Activated T-cell treated with anti-CD3 and anti-CD28 coated beads, Interleukin-2, amount 50 U/mL, for 24 hours (primary cell): ENCODE results near the gene WDR4.
"Not testable (repeated sequence)": the region's sequence is repeated elsewhere in the genome, so short reads cannot be mapped to it uniquely, and the experiment has no call there.

Source experiments
- DNase-seq: peaks from one replicate; pipeline ENCODE4 v3.0.0-alpha.2; 2020
- H3K27ac Mint-ChIP-seq: 2 replicates; pipeline ENCODE4 v1.8.0; 2020; ENCODE audit warnings: mild to moderate bottlenecking, mixed read lengths
- H3K27me3 Mint-ChIP-seq: 2 replicates; pipeline ENCODE4 v1.8.0; 2020; ENCODE audit warnings: mixed read lengths
- H3K36me3 Mint-ChIP-seq: 2 replicates; pipeline ENCODE4 v1.8.0; 2020; ENCODE audit warnings: low read depth, mixed read lengths
- H3K4me1 Mint-ChIP-seq: 2 replicates; pipeline ENCODE4 v1.8.0; 2020; ENCODE audit warnings: low read depth, mixed read lengths
- H3K4me3 Mint-ChIP-seq: 2 replicates; pipeline ENCODE4 v1.8.0; 2020; ENCODE audit warnings: mild to moderate bottlenecking, moderate library complexity, mixed read lengths
- H3K9me3 Mint-ChIP-seq: 2 replicates; pipeline ENCODE4 v1.8.0; 2020; ENCODE audit warnings: mixed read lengths

Gene WDR4

DNA sequence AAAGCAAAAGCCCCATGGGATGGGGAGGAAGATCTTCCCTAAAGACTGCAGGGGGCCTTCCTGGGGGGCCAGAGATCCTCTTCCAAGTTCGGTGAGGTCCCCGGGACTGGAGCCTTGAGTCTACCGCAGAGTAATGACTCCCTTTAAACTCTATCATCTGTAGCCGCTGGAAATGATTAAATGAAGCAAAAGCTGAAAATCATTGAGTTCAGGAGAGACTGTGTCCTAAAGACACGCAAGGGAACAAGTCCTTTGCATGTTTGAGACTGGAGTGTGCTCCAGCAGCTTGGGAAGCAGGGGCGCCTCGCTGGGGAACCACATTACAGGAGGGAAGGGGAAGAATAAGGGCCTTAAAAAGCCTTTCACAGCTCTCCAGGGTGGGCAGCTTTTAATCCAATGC, 70.2 kb downstream of the WDR4 start:
- H3K27ac Mint-ChIP-seq: no peak overlapping the region
- no peak overlapping the region for H3K4me3 Mint-ChIP-seq
- H3K36me3 Mint-ChIP-seq: no peaks in the 10 kb centered on the region
- no peaks in the 10 kb centered on the region for H3K9me3 Mint-ChIP-seq
- no peaks in the 10 kb centered on the region for H3K4me1 Mint-ChIP-seq
- no peaks in the 10 kb centered on the region for H3K27me3 Mint-ChIP-seq
- DNase-seq: no peak

DNA sequence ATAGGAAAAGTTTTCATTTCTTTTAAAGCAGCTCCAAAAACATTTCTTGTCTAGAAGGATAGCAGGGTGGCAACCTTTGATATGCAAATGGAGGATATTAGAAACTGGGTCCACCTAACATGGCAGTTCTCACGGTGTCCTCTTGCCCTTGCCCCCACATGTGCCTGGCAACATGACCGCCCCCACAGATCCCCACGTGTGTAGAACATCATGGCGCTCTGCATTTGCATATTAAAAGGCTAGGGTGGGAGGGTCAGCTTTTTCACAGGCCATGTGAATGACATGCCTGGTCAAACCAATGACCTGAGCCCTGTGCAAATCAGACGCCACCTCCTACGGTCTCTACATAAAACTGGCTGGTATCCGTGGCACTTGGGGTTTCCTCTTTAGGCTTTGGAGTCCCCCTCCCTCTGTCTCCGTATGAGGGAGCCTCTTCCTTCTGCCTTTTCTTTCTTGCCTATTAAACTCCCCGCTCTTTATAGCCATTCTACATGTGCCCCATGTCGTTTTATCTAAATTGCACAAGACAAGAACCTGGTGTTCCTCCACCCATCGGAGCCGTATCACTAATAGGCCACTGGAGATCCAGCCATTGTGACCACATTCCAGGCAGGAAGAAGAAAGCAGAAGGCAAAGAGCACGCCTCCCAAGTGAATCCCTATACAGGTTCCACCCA, 71.3 kb downstream of the WDR4 start:
- no peaks in the 10 kb centered on the region for H3K36me3 Mint-ChIP-seq
- H3K4me1 Mint-ChIP-seq: no peaks in the 10 kb centered on the region
- no peaks in the 10 kb centered on the region for H3K9me3 Mint-ChIP-seq
- H3K27ac Mint-ChIP-seq: no peak overlapping the region
- DNase-seq: no peak
- no peak overlapping the region for H3K4me3 Mint-ChIP-seq
- H3K27me3 Mint-ChIP-seq: no peaks in the 10 kb centered on the region

DNA sequence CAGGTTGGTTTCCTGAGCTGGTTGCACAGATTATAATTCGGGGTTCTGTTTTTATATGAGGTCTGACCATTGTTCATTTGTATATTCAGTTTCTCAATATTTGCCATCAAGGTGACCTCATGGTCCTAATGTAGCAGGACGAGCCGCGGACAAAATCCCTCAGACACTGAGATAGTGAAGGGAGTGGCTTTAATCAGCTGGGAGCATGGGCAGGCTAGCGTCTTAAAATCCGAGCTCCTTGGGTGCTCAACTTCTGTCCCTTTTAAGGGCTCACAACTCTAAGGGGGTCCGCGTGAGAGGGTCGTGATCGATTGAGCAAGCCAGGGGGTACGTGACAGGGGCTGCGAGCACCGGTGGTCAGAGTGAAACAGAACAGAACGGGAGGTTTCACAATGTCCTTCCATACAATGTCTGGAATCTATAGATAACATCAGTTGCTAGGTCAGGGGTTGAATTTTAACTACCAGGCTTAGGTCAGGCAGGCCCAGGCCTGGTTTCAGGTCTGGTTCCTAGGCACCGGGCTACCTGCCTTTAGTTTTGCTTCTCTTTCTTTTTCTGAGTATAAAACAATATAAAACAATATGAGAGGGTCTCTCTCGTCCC, 71.9 kb downstream of the WDR4 start:
- H3K9me3 Mint-ChIP-seq, H3K4me1 Mint-ChIP-seq, DNase-seq, H3K36me3 Mint-ChIP-seq, H3K4me3 Mint-ChIP-seq, H3K27me3 Mint-ChIP-seq, H3K27ac Mint-ChIP-seq: not testable (repeated sequence)

DNA sequence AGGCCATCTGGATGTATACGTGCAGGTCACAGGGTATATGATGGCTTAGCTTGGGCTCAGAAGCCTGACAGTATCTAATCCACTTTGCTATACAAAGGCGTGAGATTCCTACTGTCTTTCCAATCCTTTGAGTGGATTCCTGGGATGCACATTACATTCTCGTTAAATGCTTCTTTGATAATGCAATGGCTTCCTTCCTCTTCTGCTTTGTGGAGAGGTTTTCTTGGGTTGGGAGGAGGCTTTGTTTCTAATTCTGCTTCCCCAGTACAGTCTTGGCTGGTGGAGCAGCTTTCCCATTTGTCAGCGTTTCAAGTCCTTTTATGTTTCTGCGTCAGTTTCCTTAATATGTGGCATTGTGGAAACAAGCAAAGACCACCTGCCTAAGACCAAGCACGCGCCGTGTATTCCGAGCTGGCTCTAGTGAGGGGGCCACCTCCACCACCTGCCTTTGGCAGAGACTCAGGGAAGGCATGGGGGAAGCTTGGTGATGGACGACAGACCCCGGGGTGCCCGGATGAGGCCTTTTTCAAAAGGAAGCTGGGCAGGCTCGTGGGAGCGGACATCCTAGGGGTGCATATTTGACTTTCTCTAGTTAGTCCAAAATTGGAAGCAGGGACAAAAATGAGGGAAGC, 72.7 kb downstream of the WDR4 start:
- Mint-ChIP-seq H3K27ac (no peak overlapping the region), H3K36me3 (no peaks in the 10 kb centered on the region), H3K9me3 (no peaks in the 10 kb centered on the region), H3K27me3 (no peaks in the 10 kb centered on the region), H3K4me3 (no peak overlapping the region), H3K4me1 (no peaks in the 10 kb centered on the region)
- no peak for DNase-seq

DNA sequence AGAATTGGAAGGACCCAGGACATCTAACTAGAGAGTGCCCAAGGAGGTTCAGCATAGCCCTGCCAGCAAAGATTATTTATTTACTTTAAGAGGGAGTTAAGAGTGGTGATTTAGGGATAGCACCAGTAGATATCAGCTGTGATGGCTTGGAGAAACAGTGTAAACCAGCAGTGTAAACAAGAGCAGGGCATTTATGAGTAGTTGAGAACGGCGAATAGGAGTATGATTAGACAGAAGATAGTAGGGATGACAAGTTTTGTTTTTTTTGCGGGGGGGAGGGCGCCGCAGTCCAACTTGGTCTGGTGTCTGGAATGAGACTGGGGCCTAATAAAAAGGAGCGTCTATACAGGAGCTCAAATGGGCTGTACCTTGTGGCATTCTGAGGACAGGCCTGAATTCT, 77.7 kb downstream of the WDR4 start:
- H3K4me1 Mint-ChIP-seq: peaks cover 13% of the 10 kb centered on the region
- DNase-seq, H3K27me3 Mint-ChIP-seq, H3K27ac Mint-ChIP-seq, H3K9me3 Mint-ChIP-seq, H3K36me3 Mint-ChIP-seq, H3K4me3 Mint-ChIP-seq: not testable (repeated sequence)

DNA sequence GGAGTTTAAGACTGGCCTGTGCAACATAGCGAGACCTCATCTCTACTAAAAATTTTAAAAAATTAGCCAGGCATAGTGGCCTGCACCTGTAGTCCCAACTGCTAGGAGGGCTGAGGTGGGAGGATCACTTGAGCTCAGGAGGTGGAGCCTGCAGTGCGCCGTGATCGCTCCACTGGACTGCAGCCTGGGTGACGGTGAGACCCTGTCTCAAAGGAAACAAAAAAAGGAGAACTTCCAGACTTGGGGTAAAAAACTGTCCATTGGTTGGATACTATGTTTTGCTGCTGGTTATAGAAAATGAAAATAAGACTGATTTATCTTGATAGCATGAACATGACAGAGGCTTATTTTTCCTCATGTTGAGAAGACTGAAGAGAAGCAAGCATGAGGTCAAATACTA, 79.4 kb downstream of the WDR4 start:
- no peaks in the 10 kb centered on the region for H3K27me3 Mint-ChIP-seq
- no peak overlapping the region for H3K4me3 Mint-ChIP-seq
- peaks cover 13% of the 10 kb centered on the region for H3K4me1 Mint-ChIP-seq
- H3K27ac Mint-ChIP-seq: no peak overlapping the region
- no peak for DNase-seq
- H3K36me3 Mint-ChIP-seq: no peaks in the 10 kb centered on the region
- H3K9me3 Mint-ChIP-seq: no peaks in the 10 kb centered on the region

DNA sequence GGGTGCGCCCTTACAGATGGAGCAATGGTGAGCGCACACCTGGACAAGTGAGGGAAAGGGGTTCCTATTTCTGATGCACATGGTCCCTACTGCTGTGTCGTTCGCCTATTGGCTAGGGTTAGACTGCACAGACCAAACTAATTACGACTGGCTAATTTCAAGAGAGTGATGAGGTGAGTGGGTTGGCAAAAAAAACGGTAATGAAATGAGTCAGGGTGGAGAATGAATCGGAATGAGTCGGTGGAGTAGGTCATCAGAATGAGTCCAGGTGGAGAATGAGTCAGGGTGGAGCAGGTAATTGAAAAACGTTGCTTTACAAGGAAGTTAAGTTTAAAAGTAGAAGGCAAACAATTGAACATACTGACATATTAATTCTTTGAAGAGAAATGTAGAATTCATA, 79.8 kb downstream of the WDR4 start:
- Mint-ChIP-seq H3K4me1 (peaks cover 13% of the 10 kb centered on the region), H3K36me3 (no peaks in the 10 kb centered on the region), H3K27ac (no peak overlapping the region), H3K4me3 (no peak overlapping the region), H3K9me3 (no peaks in the 10 kb centered on the region), H3K27me3 (no peaks in the 10 kb centered on the region)
- DNase-seq: no peak
